Stromal cell of bone marrow (primary cell): Measurements from ENCODE around the gene CLDN18.

Experiments used
- DNase-seq: peaks from one replicate; pipeline ENCODE4 v3.0.0-alpha.2; 2012; ENCODE audit warnings: low read depth

CLDN18 gene

GRCh38 chr3:138025553-138025952 lies 15.6 kb downstream of the CLDN18 start:
- no peak for DNase-seq

- DNase-seq: no peak
These were observed 17.9 kb downstream of the CLDN18 start for GRCh38 chr3:138027821-138028220.

- no peak for DNase-seq
These were observed 20.8 kb downstream of the CLDN18 start for GRCh38 chr3:138030734-138031280.

GRCh38 chr3:138031536-138031935 lies 21.6 kb downstream of the CLDN18 start:
- DNase-seq: no peak

DNA sequence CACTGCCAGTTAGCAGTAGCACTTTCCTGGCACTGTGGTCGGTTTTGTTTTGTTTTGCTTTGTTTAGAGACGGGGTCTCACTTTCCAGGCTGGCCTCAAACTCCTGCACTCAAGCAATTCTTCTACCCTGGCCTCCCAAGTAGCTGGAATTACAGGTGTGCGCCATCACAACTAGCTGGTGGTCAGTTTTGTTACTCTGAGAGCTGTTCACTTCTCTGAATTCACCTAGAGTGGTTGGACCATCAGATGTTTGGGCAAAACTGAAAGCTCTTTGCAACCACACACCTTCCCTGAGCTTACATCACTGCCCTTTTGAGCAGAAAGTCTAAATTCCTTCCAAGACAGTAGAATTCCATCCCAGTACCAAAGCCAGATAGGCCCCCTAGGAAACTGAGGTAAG lies 22.6 kb downstream of the CLDN18 start:
- no peak for DNase-seq

DNA sequence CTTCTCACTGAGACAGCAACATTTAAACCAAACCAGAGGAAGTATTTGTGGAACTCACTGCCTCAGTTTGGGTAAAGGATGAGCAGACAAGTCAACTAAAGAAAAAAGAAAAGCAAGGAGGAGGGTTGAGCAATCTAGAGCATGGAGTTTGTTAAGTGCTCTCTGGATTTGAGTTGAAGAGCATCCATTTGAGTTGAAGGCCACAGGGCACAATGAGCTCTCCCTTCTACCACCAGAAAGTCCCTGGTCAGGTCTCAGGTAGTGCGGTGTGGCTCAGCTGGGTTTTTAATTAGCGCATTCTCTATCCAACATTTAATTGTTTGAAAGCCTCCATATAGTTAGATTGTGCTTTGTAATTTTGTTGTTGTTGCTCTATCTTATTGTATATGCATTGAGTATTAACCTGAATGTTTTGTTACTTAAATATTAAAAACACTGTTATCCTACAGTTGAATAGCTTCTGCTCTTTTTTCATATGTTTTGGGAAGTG lies 23.3 kb downstream of the CLDN18 start:
- DNase-seq: no peak

- DNase-seq: no peak
These were observed 25.0 kb downstream of the CLDN18 start for GRCh38 chr3:138034918-138035317.

DNA sequence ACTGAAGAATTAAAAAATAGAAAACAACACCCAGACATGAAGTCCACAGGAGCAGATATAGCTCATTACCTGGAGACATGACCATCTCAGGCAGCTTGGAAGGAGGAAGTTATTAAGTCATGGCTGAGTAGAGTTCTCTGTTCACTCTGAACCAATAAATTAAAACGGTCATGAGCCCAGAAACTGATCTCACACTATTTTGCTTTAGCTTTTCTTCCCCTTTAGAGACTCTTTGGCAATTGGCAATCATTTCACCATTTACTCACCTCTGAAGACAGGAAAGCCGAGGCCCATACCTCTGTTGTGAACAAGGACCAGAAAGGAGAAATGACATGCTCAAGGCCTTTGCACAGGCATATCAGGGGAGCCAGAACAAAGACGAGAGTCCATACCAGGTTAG lies 26.6 kb downstream of the CLDN18 start:
- no peak for DNase-seq

- no peak for DNase-seq
These were observed 28.9 kb downstream of the CLDN18 start for GRCh38 chr3:138038725-138039462.

DNA sequence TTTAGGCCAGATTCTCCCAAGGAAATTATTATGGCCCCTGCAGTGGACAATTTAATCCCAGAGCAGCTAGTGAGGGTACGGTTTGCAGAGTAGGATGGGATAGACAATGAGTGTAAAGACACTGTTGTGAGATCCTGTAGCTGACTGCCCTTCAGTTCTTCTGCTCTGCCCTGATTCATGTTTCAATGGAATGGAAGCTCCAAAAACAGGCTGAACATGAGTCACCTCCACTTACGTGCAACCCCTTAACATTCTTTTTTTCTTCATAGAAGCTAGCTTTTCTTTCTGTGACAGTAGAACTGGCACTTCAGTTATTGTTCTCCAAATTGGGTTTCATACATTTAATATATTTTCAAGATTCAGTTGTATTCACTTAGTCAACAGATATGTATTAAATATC lies 32.1 kb downstream of the CLDN18 start:
- DNase-seq: peak; percentile 54

GRCh38 chr3:138043266-138044029 lies 33.5 kb downstream of the CLDN18 start:
- DNase-seq: peak; percentile 75

GRCh38 chr3:138046085-138046484 lies 36.1 kb downstream of the CLDN18 start:
- no peak for DNase-seq

- DNase-seq: no peak
These were observed 37.0 kb downstream of the CLDN18 start for GRCh38 chr3:138046955-138047354.

- DNase-seq: no peak
These were observed 37.7 kb downstream of the CLDN18 start for GRCh38 chr3:138047596-138048158.

DNA sequence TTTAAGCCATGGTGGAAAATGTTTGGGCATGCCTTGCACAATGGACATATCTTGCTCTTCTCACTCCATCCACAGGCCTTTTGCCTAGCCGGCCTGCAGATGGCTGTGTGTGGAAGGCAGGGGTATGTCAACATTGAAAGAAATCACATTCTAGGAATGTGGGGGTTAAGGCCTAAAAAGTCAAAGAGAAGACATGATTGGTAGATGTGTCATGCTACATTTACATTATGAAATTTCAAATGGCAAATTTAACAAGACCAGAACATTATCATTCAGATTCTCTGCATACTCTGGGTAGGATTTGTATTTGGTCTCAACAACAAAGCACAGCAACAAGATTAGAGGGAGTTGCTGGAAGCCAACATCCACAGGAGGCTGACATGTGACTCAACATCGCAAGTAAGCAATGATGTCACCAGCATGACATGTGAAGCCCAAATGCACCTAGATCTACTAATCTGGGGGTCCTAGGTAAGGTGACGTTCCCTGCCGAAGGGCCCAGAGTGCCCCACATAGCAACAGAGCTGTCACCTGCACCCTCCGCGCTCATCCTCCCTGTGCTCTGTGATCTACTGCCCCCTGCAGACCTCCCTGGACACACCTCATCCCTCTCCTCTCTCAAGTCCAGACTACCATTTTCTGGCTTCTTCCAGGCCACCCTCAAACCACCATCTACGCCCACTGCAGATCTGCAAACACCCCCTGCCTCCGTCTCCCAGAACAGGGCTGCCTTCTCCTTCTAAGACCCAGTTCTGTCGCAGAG lies 39.4 kb downstream of the CLDN18 start:
- DNase-seq: peak; percentile 21

GRCh38 chr3:138051947-138052802 lies 42.2 kb downstream of the CLDN18 start:
- DNase-seq: peak; percentile 33

GRCh38 chr3:138054057-138054456 lies 44.1 kb downstream of the CLDN18 start:
- no peak for DNase-seq

GRCh38 chr3:138057384-138057783 lies 47.4 kb downstream of the CLDN18 start:
- no peak for DNase-seq

GRCh38 chr3:138059261-138059660 lies 49.3 kb downstream of the CLDN18 start:
- DNase-seq: no peak

- DNase-seq: no peak
These were observed 50.8 kb downstream of the CLDN18 start for GRCh38 chr3:138060792-138061191.

DNA sequence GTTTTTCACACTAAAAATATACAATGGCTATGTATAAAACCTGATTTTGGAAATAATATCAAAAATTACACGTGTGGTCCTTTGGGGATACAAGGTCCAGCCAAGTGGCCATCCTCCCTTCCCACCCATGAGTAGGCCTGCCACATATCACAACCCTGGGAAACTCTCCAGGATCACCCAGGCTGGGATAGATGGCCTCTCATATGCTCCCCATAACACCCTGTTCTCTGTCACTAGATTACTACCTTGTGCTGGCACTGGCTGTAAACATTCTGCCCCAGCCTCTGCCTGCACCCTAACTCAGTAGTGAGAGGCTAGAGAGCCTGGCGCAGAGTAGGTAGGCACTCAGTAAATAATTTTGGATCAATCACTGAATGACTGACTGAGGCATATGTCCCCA lies 52.1 kb downstream of the CLDN18 start:
- no peak for DNase-seq
